ENCODE results near the gene PHC1.
"Not testable (repeated sequence)": the region's sequence is repeated elsewhere in the genome, so short reads cannot be mapped to it uniquely, and the experiment has no call there.

DNA sequence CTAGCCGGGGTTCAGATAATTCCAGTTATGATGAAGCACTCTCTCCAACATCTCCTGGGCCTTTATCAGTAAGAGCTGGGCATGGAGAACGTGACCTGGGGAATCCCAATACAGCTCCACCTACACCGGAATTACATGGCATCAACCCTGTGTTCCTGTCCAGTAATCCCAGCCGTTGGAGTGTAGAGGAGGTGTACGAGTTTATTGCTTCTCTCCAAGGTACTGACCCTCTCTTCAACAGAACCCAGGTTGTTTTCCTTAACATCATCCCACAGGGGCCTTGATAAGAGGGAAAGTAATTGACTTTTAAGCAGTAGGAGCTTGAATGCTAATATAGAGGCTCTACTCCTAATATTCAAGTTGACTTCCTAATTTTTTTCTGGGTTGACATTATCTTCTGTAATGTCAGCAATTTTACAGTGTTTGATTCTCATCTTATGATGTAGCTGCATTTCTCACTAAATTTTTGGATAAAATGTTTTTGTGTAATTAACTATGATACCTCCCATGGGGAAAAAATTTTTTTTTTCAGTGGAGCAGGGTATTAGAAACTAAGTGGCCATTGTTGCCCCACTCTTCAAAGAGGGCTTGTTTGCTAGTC, 23.6 kb downstream of the PHC1 start:
- TF ChIP-seq, protein P1, sequence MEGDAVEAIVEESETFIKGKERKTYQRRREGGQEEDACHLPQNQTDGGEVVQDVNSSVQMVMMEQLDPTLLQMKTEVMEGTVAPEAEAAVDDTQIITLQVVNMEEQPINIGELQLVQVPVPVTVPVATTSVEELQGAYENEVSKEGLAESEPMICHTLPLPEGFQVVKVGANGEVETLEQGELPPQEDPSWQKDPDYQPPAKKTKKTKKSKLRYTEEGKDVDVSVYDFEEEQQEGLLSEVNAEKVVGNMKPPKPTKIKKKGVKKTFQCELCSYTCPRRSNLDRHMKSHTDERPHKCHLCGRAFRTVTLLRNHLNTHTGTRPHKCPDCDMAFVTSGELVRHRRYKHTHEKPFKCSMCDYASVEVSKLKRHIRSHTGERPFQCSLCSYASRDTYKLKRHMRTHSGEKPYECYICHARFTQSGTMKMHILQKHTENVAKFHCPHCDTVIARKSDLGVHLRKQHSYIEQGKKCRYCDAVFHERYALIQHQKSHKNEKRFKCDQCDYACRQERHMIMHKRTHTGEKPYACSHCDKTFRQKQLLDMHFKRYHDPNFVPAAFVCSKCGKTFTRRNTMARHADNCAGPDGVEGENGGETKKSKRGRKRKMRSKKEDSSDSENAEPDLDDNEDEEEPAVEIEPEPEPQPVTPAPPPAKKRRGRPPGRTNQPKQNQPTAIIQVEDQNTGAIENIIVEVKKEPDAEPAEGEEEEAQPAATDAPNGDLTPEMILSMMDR (conservative IDR thresholded peaks at IDR 0.05; ENCODE audit: low read length), result not testable (repeated sequence)
- TF ChIP-seq EZH2phosphoT487 (IDR thresholded peaks at IDR 0.05; ENCODE audit: borderline replicate concordance, low read depth, low read length), result not testable (repeated sequence)
